Pons (tissue), 1 donor: ENCODE measurements around the gene ASB7.

Experiments used
- DNase-seq: peaks from one replicate; pipeline ENCODE4 v3.0.0-alpha.2; 2016; ENCODE audit warnings: low spot score

Gene ASB7

GRCh38 chr15:100686021-100686724, 83.8 kb downstream of the ASB7 start:
- no peak for DNase-seq

- DNase-seq: no peak
Measured at GRCh38 chr15:100686725-100687473, 84.5 kb downstream of the ASB7 start.

DNA sequence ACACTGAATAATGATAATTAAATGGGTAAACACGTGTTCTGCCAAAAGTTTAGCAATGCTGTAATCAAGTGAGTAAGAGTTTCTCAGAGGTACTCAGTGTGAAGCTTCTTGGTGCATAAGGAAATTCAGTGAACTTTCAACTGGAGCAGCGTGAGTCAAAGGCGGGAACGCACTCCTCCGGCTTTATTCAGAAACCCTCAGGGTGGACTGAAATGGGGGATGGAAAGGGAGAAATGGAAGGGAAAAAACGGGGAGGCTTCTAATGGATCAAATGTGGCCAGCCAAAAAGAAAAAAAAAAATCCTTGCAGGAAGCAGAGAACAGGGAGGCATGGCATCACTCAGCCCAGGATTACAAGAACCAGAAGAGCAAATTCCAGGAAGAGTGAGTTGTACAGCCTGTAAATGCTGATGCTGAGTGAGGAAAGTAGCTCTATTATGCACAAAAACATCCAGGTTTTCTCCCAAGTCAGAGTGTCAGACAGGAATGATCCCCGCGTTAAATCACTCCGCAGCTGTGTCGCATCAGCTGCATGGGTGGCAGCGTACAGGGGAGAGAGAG, 85.3 kb downstream of the ASB7 start:
- DNase-seq: no peak

DNA sequence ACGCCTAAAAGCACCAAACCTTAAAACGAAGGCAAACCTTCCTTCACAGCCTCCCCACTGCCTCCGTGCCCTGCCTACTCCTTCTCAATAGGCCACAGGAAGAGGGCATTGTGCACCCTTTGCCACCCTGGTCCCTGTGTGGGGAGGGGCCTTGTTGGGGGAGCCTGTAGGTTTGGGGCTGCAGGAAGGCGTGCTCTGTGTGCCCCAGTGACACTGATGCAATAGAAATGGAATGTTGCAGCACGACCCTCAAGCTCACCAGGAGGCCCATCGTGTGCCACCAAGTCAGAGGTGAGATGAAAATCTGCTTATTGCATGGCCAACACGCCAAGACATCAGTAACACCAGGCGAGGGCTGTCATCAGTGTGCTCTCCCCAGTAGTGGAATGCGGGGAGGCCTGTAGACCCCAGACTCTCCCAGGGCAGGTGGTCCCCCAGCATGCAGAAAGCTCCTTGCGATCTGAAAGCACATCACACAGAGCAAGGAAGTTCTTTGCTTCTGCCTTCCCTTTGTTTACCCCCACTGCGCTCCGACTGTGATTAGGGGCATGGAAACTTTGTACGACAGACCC, 86.2 kb downstream of the ASB7 start:
- no peak for DNase-seq

- DNase-seq: no peak
Measured at GRCh38 chr15:100689131-100689899, 86.9 kb downstream of the ASB7 start.

- no peak for DNase-seq
Measured at GRCh38 chr15:100690032-100690794, 87.8 kb downstream of the ASB7 start.

GRCh38 chr15:100690795-100691158, 88.4 kb downstream of the ASB7 start:
- no peak for DNase-seq

GRCh38 chr15:100691321-100691720, 88.9 kb downstream of the ASB7 start:
- DNase-seq: no peak

GRCh38 chr15:100692246-100692645, 89.9 kb downstream of the ASB7 start:
- no peak for DNase-seq

GRCh38 chr15:100692671-100693070, 90.3 kb downstream of the ASB7 start:
- no peak for DNase-seq

DNA sequence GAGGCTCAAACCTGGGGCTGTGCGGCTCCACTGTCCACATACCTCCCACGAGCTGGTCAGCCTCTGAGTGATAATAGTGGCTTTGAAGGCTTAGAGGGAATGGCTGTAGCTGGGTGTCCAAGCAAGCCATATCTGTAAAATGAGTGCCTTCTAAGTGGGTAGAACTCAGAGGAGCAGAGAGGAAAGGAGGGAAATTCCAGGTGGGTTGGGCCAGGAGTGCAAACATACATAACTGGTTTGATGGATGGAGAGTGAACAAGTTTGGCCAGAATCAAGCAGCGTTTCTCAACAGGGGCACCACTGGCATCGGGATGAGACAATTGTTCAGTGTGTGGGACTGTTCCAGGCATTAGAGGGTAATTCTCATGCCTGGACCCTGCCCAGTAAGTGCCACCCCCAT, 91.1 kb downstream of the ASB7 start:
- no peak for DNase-seq

DNA sequence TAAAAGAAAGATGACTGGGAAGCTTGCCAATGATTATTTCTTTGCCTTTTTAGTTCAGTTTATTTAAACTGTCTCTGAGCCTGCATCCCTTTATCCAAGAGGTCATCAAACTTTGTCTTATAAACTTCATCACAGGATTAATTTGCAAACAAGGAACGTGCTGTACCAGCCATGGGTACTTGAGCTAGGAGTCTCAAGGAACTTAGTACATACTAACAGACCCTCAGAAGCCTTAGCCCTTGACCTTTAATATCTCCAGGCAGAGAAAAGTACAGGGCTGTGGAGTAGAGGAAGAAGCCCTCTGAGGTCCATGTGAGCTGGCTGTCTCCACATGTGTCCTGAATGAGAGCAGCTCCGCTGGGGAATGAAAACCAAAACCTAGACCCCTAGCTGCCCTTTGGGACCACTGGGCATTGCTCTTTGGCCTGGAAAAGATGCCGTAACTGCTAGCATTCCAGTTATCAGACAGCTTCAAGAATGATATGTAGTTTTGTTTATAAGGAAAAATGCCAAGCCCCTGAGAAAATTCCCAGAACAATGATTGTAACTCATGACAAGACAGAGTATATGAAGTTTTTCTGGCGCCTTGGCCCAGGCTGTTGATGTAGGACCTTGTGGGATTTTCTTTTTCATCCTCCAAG, 92.1 kb downstream of the ASB7 start:
- DNase-seq: no peak

GRCh38 chr15:100695048-100695447, 92.7 kb downstream of the ASB7 start:
- DNase-seq: no peak

- DNase-seq: no peak
Measured at GRCh38 chr15:100696452-100696851, 94.1 kb downstream of the ASB7 start.
